ENCODE measurements around the gene PRCP.

DNA sequence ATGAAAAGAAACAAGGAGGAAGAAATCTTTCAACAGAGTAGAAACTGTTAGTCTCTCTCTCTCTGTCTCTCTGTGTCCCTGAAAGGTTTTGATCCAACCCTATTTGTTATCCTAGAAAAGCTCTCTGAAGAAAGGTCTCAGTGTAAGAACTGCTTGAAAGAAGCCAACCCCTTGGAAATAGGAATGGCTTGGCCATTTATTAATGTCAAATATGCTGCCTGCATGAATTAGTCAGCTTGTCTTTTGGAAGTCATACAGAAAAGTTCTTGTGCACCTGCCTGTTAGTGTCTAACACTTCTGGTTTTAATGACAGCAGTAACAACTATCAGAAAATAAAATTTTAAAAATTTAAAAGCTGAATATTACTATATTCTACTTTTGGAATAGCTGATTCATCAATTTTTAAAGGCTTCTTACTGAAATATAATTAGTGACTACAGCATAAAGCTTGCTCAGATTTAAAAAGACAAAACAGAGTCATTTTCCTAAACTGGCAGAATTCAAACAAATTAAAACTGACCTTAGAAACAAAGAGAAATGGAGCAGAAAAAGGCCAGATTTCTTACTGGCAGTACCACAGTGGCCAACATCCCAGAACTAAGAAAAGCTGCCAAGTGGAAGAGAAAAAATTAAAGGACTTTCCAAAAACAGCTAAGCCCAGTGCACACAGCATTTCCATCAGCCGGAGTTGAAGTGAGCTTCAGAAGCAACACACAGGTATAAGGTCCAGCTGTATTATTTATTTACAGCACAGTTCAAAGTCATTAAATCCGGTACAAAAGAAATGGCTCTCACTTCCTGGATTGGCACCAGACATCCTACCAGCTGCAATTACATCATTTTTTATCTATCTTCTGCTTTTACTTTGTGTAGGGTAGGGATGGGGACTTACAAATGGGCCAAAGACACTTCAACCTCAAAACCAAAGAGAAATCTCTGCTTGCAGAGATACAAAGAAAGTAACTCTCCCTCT is 76.3 kb downstream of the PRCP start:
- no peak for TF ChIP-seq POLR2A (IDR thresholded peaks at IDR 0.05; ENCODE audit: low read length)
- TF ChIP-seq GATA1 (IDR thresholded peaks at IDR 0.05; ENCODE audit: low read depth, low read length): no peak
